K562 (cell line): Measurements from ENCODE around the gene ANKS1A. TPM values are rescaled to one million over a fixed set of nuclear protein-coding genes. Genes with fewer than 3 reads are reported as not detected.
A peak's percentile ranks its signal among the peaks of the same experiment; 100 is the strongest.

Experiments used
- ARHGAP35 ChIP-seq: fragments of 450-650 bp; IDR thresholded peaks from 2 replicates; pipeline ENCODE4 v1.6.1; 2018; ENCODE audit not compliant: partially characterized antibody
- ARID2 ChIP-seq: fragments of 450-650 bp; IDR thresholded peaks from 2 replicates; pipeline ENCODE4 v1.6.1; 2017; ENCODE audit warnings: antibody characterized with exemption, mild to moderate bottlenecking
- ASH1L ChIP-seq: fragments of 450-650 bp; IDR thresholded peaks from 2 replicates; pipeline ENCODE4 v1.6.1; 2018; ENCODE audit warnings: borderline replicate concordance, mild to moderate bottlenecking, low read depth; ENCODE audit not compliant: partially characterized antibody
- CREBBP ChIP-seq: IDR thresholded peaks from one replicate; pipeline ENCODE4 v1.6.1; 2012; ENCODE audit warnings: low read depth, mild to moderate bottlenecking, control low read depth, inconsistent platforms, low read length
- ERF ChIP-seq: fragments of 450-650 bp; formaldehyde crosslinking; IDR thresholded peaks from 2 replicates; pipeline ENCODE4 v1.4.0; 2020; ENCODE audit warnings: mild to moderate bottlenecking, mixed read lengths
- HNRNPK ChIP-seq: fragments of 200-400 bp; formaldehyde crosslinking; IDR thresholded peaks from one replicate; pipeline ENCODE4 v1.6.1; 2018; ENCODE audit warnings: mild to moderate bottlenecking, low read depth, low read length; ENCODE audit not compliant: poor library complexity, severe bottlenecking
- NCOA1 ChIP-seq: fragments of 450-650 bp; IDR thresholded peaks from 2 replicates; pipeline ENCODE4 v1.6.1; 2016; ENCODE audit warnings: low read depth
- NEUROD1 ChIP-seq: fragments of 150-350 bp; IDR thresholded peaks from 2 replicates; pipeline ENCODE4 v1.6.1; 2014; ENCODE audit warnings: borderline replicate concordance, low read length, low read depth; ENCODE audit not compliant: partially characterized antibody
- POLR3G ChIP-seq: IDR thresholded peaks from 2 replicates; pipeline ENCODE4 v1.6.1; 2011; ENCODE audit not compliant: insufficient read length, insufficient replicate concordance; ENCODE audit errors: extremely low read depth
- SMAD1 ChIP-seq: fragments of 150-350 bp; IDR thresholded peaks from 2 replicates; pipeline ENCODE4 v1.6.1; 2014; ENCODE audit warnings: low read length, low read depth; ENCODE audit not compliant: partially characterized antibody
- SNIP1 ChIP-seq: fragments of 450-650 bp; IDR thresholded peaks from 2 replicates; pipeline ENCODE4 v1.7.1; 2017; ENCODE audit warnings: low read depth, mild to moderate bottlenecking
- TAF9B ChIP-seq: fragments of 450-650 bp; IDR thresholded peaks from 2 replicates; pipeline ENCODE4 v1.6.1; 2018; ENCODE audit warnings: mild to moderate bottlenecking; ENCODE audit not compliant: partially characterized antibody
- TRIM24 ChIP-seq, 2 experiments: fragments of 450-650 bp; IDR thresholded peaks; 2 replicates each; pipeline ENCODE4 v1.6.1; 2016
- XRCC3 ChIP-seq: fragments of 450-650 bp; IDR thresholded peaks from 2 replicates; pipeline ENCODE4 v1.6.1; 2017; ENCODE audit warnings: mild to moderate bottlenecking, moderate library complexity
- YY1 ChIP-seq, 3 experiments: IDR thresholded peaks; 2 replicates each; pipeline ENCODE4 v1.6.1; 2011; ENCODE audit warnings: low read length in 2 of 3, mild to moderate bottlenecking in 2 of 3, moderate library complexity in 2 of 3, borderline replicate concordance in 1 of 3, control low read depth in 1 of 3, low read depth in 1 of 3; ENCODE audit not compliant: insufficient read depth in 3 of 3, insufficient replicate concordance in 2 of 3, control insufficient read depth in 1 of 3, insufficient read length in 1 of 3; ENCODE audit errors: extremely low read depth in 1 of 3
- ZFX ChIP-seq: sonication (generic); formaldehyde crosslinking; IDR thresholded peaks from 2 replicates; pipeline ENCODE4 v1.8.0; 2022; ENCODE audit warnings: mild to moderate bottlenecking, missing genetic modification reagents, moderate library complexity
- ZNF407 ChIP-seq: fragments of 450-650 bp; IDR thresholded peaks from 2 replicates; pipeline ENCODE4 v1.6.1; 2016; ENCODE audit warnings: low read depth
- ZNF444 ChIP-seq: fragments of 250-450 bp; sonication (Bioruptor Pico); IDR thresholded peaks from 2 replicates; pipeline ENCODE4 v1.4.0; 2020; ENCODE audit warnings: mild to moderate bottlenecking, moderate library complexity
- ZNF696 ChIP-seq: fragments of 250-450 bp; sonication (Bioruptor Pico); conservative IDR thresholded peaks from 2 replicates; pipeline ENCODE4 v1.4.0; 2020; ENCODE audit warnings: mild to moderate bottlenecking, moderate library complexity
- polyA plus RNA-seq, 8 experiments: library from polyadenylated mRNA; depleted of rRNA in 4 of 8; stranded (reverse) in 5 of 8; unstranded in 3 of 8; fragments of >200 nt; fragmentation: Nextera tagmentation in 2 of 8; fragmentation: Illumina TruSeq in 1 of 8; extraction: Ambion mirVana in 2 of 8; extraction: Trizol in 1 of 8; gene quantifications; 2 replicates each; pipeline versions ENCODE4 v1.2.1 to v1.2.3, GENCODE V29; 2011 to 2014; ENCODE audit warnings: inconsistent platforms in 1 of 8, missing spikeins in 1 of 8
- total RNA-seq, 7 experiments: library from RNA; depleted of rRNA in 6 of 7; stranded (reverse); fragments of >200 nt in 6 of 7; fragmentation: Illumina TruSeq in 2 of 7; extraction: Trizol in 2 of 7; gene quantifications; 2 replicates each; pipeline versions ENCODE4 v1.2.1 to v1.2.3, GENCODE V29; 2011 to 2021; ENCODE audit warnings: low replicate concordance in 1 of 7

The ANKS1A gene
- total and polyA plus RNA-seq, 9 of the 15 experiments (the other 6 are each of a cell fraction or from before 2014, with no cell fraction given) = 1.1 to 13.8 (median 5.3) TPM

- peak; percentile 83 for TF ChIP-seq SMAD1
- TF ChIP-seq CREBBP = no peak
- TF ChIP-seq ZNF407 = peak; percentile 92
- TF ChIP-seq YY1 (IDR thresholded peaks at IDR 0.05; ENCODE audit: borderline replicate concordance in 1 of 3, control insufficient read depth in 1 of 3, extremely low read depth in 1 of 3, insufficient read depth in 3 of 3, insufficient read length in 1 of 3, insufficient replicate concordance in 2 of 3, low read depth in 1 of 3, low read length in 2 of 3) = peak; percentile 44 to 93 (median 86)
- no peak for TF ChIP-seq HNRNPK
- peak; percentile 46; the same call in 1 of the 2 replicates for TF ChIP-seq NCOA1
- TF ChIP-seq TRIM24 (IDR thresholded peaks at IDR 0.05) = peak; percentile 18 to 49; a peak in 2 of 4 replicates
- TF ChIP-seq POLR3G = no peak
- TF ChIP-seq ZNF696 = no peak
- TF ChIP-seq SNIP1 = no peak
- no peak for TF ChIP-seq XRCC3
- no peak for TF ChIP-seq ARHGAP35
- TF ChIP-seq ZFX (CRISPR knock-in tag) = peak; percentile 91
- TF ChIP-seq ERF = no peak; the same call in 1 of the 2 replicates
- peak; percentile 59 for TF ChIP-seq ASH1L
- TF ChIP-seq TAF9B = peak; percentile 91
- no peak for TF ChIP-seq ZNF444 (CRISPR knock-in tag)
- TF ChIP-seq NEUROD1 = peak; percentile 59
- no peak for TF ChIP-seq ARID2
Observed at GRCh38 chr6:34887753-34888513, 1.1 kb upstream of the ANKS1A start, which contains the start of gene TAF11 (continued).
